Nephron (organoid): ENCODE data around the gene KLHL42.

Experiments
- H3K27ac Mint-ChIP-seq, 3 experiments: 2 replicates each; pipeline ENCODE4 v1.8.0; 2020; ENCODE audit warnings: mixed read lengths in 3 of 3, mild to moderate bottlenecking in 2 of 3, moderate library complexity in 1 of 3
- H3K27me3 Mint-ChIP-seq: 2 replicates; pipeline ENCODE4 v1.8.0; 2021; ENCODE audit warnings: low read depth, mild to moderate bottlenecking, moderate library complexity, mixed read lengths
- H3K36me3 Mint-ChIP-seq: 2 replicates; pipeline ENCODE4 v1.8.0; 2020; ENCODE audit warnings: low read depth, mixed read lengths
- H3K4me1 Mint-ChIP-seq: 2 replicates; pipeline ENCODE4 v1.8.0; 2020; ENCODE audit warnings: mixed read lengths
- H3K4me3 Mint-ChIP-seq, 3 experiments: 2 replicates each; pipeline ENCODE4 v1.8.0; 2020; ENCODE audit warnings: mild to moderate bottlenecking in 3 of 3, mixed read lengths in 3 of 3, moderate library complexity in 2 of 3
- H3K9me3 Mint-ChIP-seq: 2 replicates; pipeline ENCODE4 v1.8.0; 2020; ENCODE audit warnings: mixed read lengths
- TF ChIP-seq, protein P1 (sequence below), 3 experiments: fragments of 200-600 bp; sonication (generic); IDR thresholded peaks; one replicate each; pipeline ENCODE4 v1.5.0; 2021; ENCODE audit warnings: antibody characterized with exemption in 3 of 3; ENCODE audit not compliant: unreplicated experiment in 3 of 3

KLHL42 gene

GRCh38 chr12:27785882-27786570, 6.0 kb downstream of the KLHL42 start:
- Mint-ChIP-seq H3K4me3 (no peak overlapping the region), H3K36me3 (peaks cover 44% of the 10 kb centered on the region), H3K9me3 (no peaks in the 10 kb centered on the region), H3K4me1 (peaks cover 33% of the 10 kb centered on the region), H3K27me3 (no peaks in the 10 kb centered on the region), H3K27ac (no peak overlapping the region)
- TF ChIP-seq, protein P1, sequence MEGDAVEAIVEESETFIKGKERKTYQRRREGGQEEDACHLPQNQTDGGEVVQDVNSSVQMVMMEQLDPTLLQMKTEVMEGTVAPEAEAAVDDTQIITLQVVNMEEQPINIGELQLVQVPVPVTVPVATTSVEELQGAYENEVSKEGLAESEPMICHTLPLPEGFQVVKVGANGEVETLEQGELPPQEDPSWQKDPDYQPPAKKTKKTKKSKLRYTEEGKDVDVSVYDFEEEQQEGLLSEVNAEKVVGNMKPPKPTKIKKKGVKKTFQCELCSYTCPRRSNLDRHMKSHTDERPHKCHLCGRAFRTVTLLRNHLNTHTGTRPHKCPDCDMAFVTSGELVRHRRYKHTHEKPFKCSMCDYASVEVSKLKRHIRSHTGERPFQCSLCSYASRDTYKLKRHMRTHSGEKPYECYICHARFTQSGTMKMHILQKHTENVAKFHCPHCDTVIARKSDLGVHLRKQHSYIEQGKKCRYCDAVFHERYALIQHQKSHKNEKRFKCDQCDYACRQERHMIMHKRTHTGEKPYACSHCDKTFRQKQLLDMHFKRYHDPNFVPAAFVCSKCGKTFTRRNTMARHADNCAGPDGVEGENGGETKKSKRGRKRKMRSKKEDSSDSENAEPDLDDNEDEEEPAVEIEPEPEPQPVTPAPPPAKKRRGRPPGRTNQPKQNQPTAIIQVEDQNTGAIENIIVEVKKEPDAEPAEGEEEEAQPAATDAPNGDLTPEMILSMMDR (IDR thresholded peaks at IDR 0.05; ENCODE audit: unreplicated experiment in 3 of 3), result no peak

- no peaks in the 10 kb centered on the region for H3K27me3 Mint-ChIP-seq
- H3K9me3 Mint-ChIP-seq, result no peaks in the 10 kb centered on the region
- TF ChIP-seq, protein P1 (IDR thresholded peaks at IDR 0.05; ENCODE audit: unreplicated experiment in 3 of 3), result no peak
- H3K27ac Mint-ChIP-seq, result peak overlapping the region in 1 of 3 experiments; percentile 46
- peaks cover 18% of the 10 kb centered on the region for H3K4me1 Mint-ChIP-seq
- no peak overlapping the region for H3K4me3 Mint-ChIP-seq
- peaks cover 48% of the 10 kb centered on the region for H3K36me3 Mint-ChIP-seq
Measured at GRCh38 chr12:27787559-27787958, 7.5 kb downstream of the KLHL42 start.

DNA sequence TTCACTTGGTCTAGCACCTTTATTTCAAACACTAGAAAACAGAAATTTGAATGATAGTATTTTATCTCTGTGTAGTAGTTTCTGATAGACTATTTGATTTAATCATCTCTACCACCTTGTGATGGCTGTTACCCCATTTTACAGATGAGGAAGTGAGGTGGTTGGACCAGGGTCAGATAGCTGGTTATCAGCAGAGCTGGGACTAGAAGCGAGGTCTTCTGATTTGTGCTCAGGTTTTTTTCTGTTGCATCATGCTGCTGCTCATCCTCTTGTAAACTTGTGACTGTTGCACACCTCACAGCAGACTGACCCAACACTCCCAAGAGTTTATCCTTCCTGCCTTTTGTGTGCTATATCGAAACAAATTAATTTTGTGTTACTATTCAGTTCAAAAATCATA, 10.1 kb downstream of the KLHL42 start:
- peaks cover 52% of the 10 kb centered on the region for H3K36me3 Mint-ChIP-seq
- peaks cover 5% of the 10 kb centered on the region for H3K4me1 Mint-ChIP-seq
- TF ChIP-seq, protein P1 (IDR thresholded peaks at IDR 0.05; ENCODE audit: unreplicated experiment in 3 of 3), result no peak

GRCh38 chr12:27794818-27795584, 15.0 kb downstream of the KLHL42 start:
- Mint-ChIP-seq H3K9me3 (no peaks in the 10 kb centered on the region), H3K4me1 (no peaks in the 10 kb centered on the region), H3K4me3 (no peak overlapping the region), H3K27ac (no peak overlapping the region), H3K36me3 (peaks cover 60% of the 10 kb centered on the region), H3K27me3 (no peaks in the 10 kb centered on the region)
- TF ChIP-seq, protein P1 (IDR thresholded peaks at IDR 0.05; ENCODE audit: unreplicated experiment in 3 of 3), result no peak

More for the DNA sequence above, 10.1 kb downstream of the KLHL42 start:
- no peak overlapping the region for H3K27ac Mint-ChIP-seq
- H3K9me3 Mint-ChIP-seq, result no peaks in the 10 kb centered on the region
- no peak overlapping the region for H3K4me3 Mint-ChIP-seq
- no peaks in the 10 kb centered on the region for H3K27me3 Mint-ChIP-seq

DNA sequence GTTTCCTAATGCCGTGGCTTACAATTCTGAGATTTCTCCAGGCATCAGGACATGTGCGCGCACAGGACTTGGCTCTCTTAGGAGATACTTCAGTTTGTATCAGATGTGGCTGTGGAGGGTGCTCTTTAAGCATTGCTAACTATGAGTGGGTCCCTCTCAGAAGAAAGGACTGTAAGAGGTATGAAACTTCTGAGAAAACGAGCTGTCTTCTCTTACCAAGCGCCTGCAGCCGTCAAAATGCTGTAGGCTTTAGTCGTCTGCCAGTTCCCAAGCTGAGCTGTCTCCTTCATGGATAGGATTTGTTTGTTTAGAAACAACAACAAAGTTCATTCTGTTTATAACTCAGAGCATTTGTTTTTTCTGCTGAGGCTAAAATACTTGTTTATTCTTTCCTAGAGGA, 16.1 kb downstream of the KLHL42 start:
- Mint-ChIP-seq H3K9me3 (no peaks in the 10 kb centered on the region), H3K4me1 (no peaks in the 10 kb centered on the region), H3K4me3 (no peak overlapping the region), H3K36me3 (peaks cover 63% of the 10 kb centered on the region), H3K27me3 (no peaks in the 10 kb centered on the region), H3K27ac (no peak overlapping the region)
- TF ChIP-seq, protein P1 (IDR thresholded peaks at IDR 0.05; ENCODE audit: unreplicated experiment in 3 of 3), result no peak
